ENCODE results near the gene AP2S1. TPM values are rescaled to one million over a fixed set of nuclear protein-coding genes. Genes with fewer than 3 reads are reported as not detected.
A peak's percentile ranks its signal among the peaks of the same experiment; 100 is the strongest.

AP2S1 gene
- 10 to 100 TPM in 3 of 4 donors, 1 to 10 TPM in 1; 3.8 to 59.1 (median 45.1) TPM for total RNA-seq

DNA sequence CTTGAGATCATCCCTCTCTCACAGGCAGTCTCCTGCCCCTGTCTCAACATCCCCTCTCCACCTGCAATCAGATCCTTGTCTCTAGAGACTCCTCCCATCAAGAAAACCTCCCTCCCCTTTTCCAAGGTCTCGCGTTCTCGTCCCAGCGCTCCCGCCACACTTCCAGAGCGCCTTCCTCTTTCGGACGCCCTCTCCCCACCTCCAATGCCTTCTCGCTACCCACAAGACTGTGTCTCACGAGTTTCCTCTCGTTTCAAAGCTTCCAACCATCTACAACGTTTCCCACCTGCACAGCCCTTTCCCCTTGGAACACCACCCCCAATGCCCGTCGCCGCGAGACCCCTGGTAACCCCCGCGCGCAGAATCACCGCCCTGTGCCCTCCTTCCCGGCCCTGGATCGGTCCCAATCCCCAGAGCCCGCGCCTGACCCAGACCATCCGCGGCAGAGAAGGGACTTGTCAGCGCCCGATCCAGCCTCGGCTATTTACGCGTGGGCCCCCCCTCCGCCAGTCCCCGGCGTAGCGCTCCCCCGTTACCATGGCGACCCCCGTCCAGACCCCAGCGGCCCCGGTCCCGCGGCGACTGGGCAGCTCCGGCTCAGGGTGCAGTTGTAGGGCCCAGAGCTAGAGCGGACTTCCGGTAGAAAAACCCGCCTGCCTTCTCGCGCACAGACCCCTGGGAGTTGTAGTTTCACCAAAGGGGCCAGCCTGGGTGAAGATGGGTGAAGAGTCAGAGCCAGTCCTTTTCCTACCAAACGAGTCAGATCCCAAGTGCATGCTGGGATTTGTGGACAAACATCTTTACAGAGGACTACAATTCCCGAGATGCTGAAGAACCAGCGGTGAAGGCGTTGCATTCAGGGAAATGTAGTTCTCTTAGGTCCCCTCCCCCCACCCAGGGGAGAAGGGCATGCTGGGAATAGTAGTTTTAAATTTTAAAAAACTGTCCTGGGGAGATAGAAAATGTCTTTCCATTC is at the start of gene AP2S1:
Gene AP2S1 (minus strand): TSS at position 619 of the 976 bp plus-strand sequence. CDS start 80 bp downstream, at position 539.
- Histone ChIP-seq H3K36me3 (no peaks in the 10 kb centered on the region), H3K9me3 (no peaks in the 10 kb centered on the region), H3K4me3 (peak within 1 kb of the TSS; percentile 73 to 92), H3K4me1 (peaks cover 0 to 4% of the 10 kb centered on the region in 2 donors), H3K27ac (peak within 1 kb of the TSS; percentile 70 to 87), H3K27me3 (no peaks in the 10 kb centered on the region)
- peak; percentile 98 for DNase-seq
- TF ChIP-seq POLR2A (IDR thresholded peaks at IDR 0.05), result peak; percentile 38 to 73
- TF ChIP-seq, protein P1, sequence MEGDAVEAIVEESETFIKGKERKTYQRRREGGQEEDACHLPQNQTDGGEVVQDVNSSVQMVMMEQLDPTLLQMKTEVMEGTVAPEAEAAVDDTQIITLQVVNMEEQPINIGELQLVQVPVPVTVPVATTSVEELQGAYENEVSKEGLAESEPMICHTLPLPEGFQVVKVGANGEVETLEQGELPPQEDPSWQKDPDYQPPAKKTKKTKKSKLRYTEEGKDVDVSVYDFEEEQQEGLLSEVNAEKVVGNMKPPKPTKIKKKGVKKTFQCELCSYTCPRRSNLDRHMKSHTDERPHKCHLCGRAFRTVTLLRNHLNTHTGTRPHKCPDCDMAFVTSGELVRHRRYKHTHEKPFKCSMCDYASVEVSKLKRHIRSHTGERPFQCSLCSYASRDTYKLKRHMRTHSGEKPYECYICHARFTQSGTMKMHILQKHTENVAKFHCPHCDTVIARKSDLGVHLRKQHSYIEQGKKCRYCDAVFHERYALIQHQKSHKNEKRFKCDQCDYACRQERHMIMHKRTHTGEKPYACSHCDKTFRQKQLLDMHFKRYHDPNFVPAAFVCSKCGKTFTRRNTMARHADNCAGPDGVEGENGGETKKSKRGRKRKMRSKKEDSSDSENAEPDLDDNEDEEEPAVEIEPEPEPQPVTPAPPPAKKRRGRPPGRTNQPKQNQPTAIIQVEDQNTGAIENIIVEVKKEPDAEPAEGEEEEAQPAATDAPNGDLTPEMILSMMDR (IDR thresholded peaks at IDR 0.05), result peak in 1 of 4 experiments; percentile 13
- intact Hi-C loops (cut with DNase I; ENCODE audit: low total_unique reads), result no loop called here

DNA sequence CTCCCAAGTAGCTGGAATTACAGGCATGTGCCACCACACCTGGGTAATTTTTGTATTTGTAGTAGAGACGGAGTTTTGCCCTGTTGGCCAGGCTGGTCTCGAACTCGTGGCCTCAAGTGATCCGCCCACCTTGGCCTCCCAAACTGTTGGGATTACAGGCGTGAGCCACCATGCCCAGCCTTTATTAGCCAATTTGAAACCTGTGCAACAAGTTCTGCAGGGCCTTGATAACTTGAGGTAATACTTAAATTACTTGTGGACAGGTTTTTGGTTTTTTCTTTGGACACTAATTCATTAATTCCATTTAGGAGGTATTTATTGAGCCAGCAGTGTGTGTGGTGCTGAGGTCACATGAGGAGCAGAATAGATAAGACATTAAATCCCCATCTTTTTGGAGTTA is 49.7 kb upstream of the AP2S1 start:
- no peak for DNase-seq
- no peak overlapping the region for H3K27ac ChIP-seq
- H3K27me3 ChIP-seq, result no peaks in the 10 kb centered on the region
- TF ChIP-seq, protein P1 (IDR thresholded peaks at IDR 0.05), result no peak
- TF ChIP-seq POLR2A (IDR thresholded peaks at IDR 0.05), result no peak
- H3K4me1 ChIP-seq, result peaks cover 1 to 7% of the 10 kb centered on the region in 2 donors
- H3K4me3 ChIP-seq, result no peak overlapping the region
- intact Hi-C loops (cut with DNase I; ENCODE audit: low total_unique reads), result no loop called here
- H3K9me3 ChIP-seq, result no peaks in the 10 kb centered on the region
- H3K36me3 ChIP-seq, result no peaks in the 10 kb centered on the region

DNA sequence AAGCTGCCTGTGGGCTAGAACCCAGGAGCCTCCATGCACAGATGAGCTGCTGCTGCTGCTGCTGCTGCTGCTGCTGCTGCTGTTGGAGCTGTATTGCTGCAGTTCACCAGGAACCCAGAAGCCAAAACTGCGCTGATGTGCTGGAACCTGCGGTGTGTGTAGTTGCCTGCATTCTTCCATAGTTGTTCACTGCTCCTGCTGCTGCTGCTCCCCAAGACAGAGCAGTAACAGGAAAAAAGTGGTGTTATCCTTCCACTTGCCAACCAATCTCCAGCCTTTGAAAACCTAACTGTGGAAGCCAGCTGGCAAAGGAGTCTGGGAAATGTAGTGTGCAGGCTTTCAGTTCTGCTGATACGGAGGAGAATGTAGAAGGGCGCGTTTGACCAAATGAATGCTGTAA is 48.1 kb upstream of the AP2S1 start:
- no peaks in the 10 kb centered on the region for H3K4me1 ChIP-seq
- H3K27me3 ChIP-seq, result no peaks in the 10 kb centered on the region
- H3K27ac ChIP-seq, result no peak overlapping the region
- intact Hi-C loops (cut with DNase I; ENCODE audit: low total_unique reads), result no loop called here
- TF ChIP-seq, protein P1 (IDR thresholded peaks at IDR 0.05), result no peak
- no peak for TF ChIP-seq POLR2A (IDR thresholded peaks at IDR 0.05)
- DNase-seq, result peak; percentile 26 to 28
- no peaks in the 10 kb centered on the region for H3K9me3 ChIP-seq
- H3K4me3 ChIP-seq, result no peak overlapping the region
- H3K36me3 ChIP-seq, result no peaks in the 10 kb centered on the region

DNA sequence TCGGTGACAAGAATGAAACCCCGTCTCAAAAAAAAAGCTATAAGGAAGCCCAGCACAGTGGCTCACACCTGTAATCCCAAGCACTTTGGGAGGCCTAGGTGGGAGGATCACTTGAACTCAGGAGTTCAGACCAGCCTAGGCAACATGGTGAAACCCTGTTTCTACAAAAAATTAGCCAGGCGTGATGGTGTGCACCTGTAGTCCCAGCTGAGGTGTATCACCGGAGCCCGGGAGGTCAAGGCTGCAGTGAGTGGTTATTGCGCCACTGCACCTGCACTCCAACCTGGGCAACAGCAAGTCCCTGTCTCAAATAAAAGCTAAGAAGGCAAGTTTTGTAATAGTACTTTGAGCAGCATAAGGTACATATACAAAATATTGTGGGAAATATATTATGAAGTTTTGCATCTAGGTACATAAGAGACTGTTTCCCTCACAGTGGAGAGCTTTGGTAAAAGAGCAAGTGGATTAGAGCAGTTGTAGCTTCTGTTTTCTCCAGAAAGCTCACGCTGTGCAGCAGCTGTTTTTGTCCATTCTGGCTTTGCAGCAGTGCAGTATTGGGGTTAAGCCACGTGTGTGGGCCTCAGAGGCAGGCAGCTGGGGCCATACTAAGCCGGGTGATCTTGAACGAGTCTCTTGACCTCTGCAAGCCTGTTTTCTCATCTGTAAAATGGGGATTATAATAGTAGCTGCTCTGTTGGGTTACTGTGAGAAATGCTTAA is 45.6 kb upstream of the AP2S1 start:
- Histone ChIP-seq H3K27me3 (no peaks in the 10 kb centered on the region), H3K4me1 (no peaks in the 10 kb centered on the region), H3K27ac (no peak overlapping the region), H3K36me3 (no peaks in the 10 kb centered on the region), H3K4me3 (no peak overlapping the region), H3K9me3 (no peaks in the 10 kb centered on the region)
- intact Hi-C loops (cut with DNase I; ENCODE audit: low total_unique reads), result no loop called here
- no peak for DNase-seq
- TF ChIP-seq, protein P1 (IDR thresholded peaks at IDR 0.05), result no peak
- TF ChIP-seq POLR2A (IDR thresholded peaks at IDR 0.05), result no peak
